ENCODE results near the gene ZNF155.

The ZNF155 gene

GRCh38 chr19:44003461-44004009 lies 19.5 kb downstream of the ZNF155 start:
- no peak for DNase-seq (ENCODE audit: low read depth)

GRCh38 chr19:44005973-44006372 lies 22.0 kb downstream of the ZNF155 start:
- DNase-seq (ENCODE audit: low read depth): no peak

GRCh38 chr19:44007473-44007872 lies 23.5 kb downstream of the ZNF155 start:
- no peak for DNase-seq (ENCODE audit: low read depth)

GRCh38 chr19:44010468-44010867 lies 26.5 kb downstream of the ZNF155 start:
- DNase-seq (ENCODE audit: low read depth): no peak

- DNase-seq (ENCODE audit: low read depth): no peak
Observed at GRCh38 chr19:44019498-44019897, 35.5 kb downstream of the ZNF155 start.

GRCh38 chr19:44021221-44021620 lies 37.2 kb downstream of the ZNF155 start:
- DNase-seq (ENCODE audit: low read depth): no peak

GRCh38 chr19:44024900-44025216 lies 40.9 kb downstream of the ZNF155 start:
- no peak for DNase-seq (ENCODE audit: low read depth)

GRCh38 chr19:44025217-44025936 lies 41.4 kb downstream of the ZNF155 start, which contains the start of gene ZNF222:
Gene ZNF222 (plus strand): TSS chr19:44025379. CDS start chr19:44025437, 58 bp downstream.
- DNase-seq (ENCODE audit: low read depth): peak; percentile 70

GRCh38 chr19:44026622-44027021 lies 42.6 kb downstream of the ZNF155 start:
- DNase-seq (ENCODE audit: low read depth): no peak

GRCh38 chr19:44032001-44032610 lies 48.1 kb downstream of the ZNF155 start:
- DNase-seq (ENCODE audit: low read depth): no peak

- DNase-seq (ENCODE audit: low read depth): no peak
Observed at GRCh38 chr19:44042147-44042546, 58.2 kb downstream of the ZNF155 start.
